Left lung (tissue), 10 donors: ENCODE data around the gene MSANTD1. TPM values are rescaled to one million over a fixed set of nuclear protein-coding genes. Genes with fewer than 3 reads are reported as not detected.
A peak's percentile ranks its signal among the peaks of the same experiment; 100 is the strongest.

Source experiments
- ATAC-seq: fragments of 200-7000 bp; cut with Tn5 transposase; one replicate; pipeline ENCODE4 v1.9.1; 2020; ENCODE audit warnings: moderate library complexity
- DNase-seq, 4 donors: peaks; one replicate each; pipeline ENCODE4 v3.0.0-alpha.2; 2013 to 2020
- H3K27ac ChIP-seq, 2 donors: fragments of 200-600 bp; sonication (generic) in 1 of 2; one replicate each; pipeline versions ENCODE4 v1.5.0 to v1.8.0; 2020 to 2021
- H3K27me3 ChIP-seq, 2 donors: fragments of 200-600 bp; sonication (generic) in 1 of 2; one replicate each; pipeline versions ENCODE4 v1.5.0 to v1.8.0; 2020 to 2021
- H3K36me3 ChIP-seq, 2 donors: fragments of 200-600 bp; sonication (generic) in 1 of 2; one replicate each; pipeline versions ENCODE4 v1.5.0 to v1.8.0; 2020 to 2021
- H3K4me1 ChIP-seq, 2 donors: fragments of 200-600 bp; one replicate each; pipeline ENCODE4 v1.8.0; 2021
- H3K4me3 ChIP-seq, 2 donors: fragments of 200-600 bp; sonication (generic) in 1 of 2; one replicate each; pipeline versions ENCODE4 v1.5.0 to v1.8.0; 2020 to 2021; ENCODE audit warnings: mild to moderate bottlenecking in 1 of 2
- H3K9me3 ChIP-seq, 2 donors: fragments of 200-600 bp; sonication (generic) in 1 of 2; one replicate each; pipeline versions ENCODE4 v1.5.0 to v1.8.0; 2020 to 2021
- intact Hi-C, 2 donors: fragments of 100-400 bp; cut with DNase I; formaldehyde crosslinking; loops; one replicate each; pipeline versions ENCODE4 v1.11.2 to v1.14.2; 2022
- polyA plus RNA-seq, 6 donors: library from polyadenylated mRNA; unstranded; fragments of 120-200 nt; gene quantifications; one replicate each; pipeline ENCODE4 v1.2.1, GENCODE V29; 2013; ENCODE audit not compliant: insufficient read length in 6 of 6
- total RNA-seq, 2 donors: library from RNA; stranded (reverse); fragmentation: NEBNext Ultra II Directional; extraction: Animal tissue kit (Norgen Biotek cat#: 25700); gene quantifications; one replicate each; pipeline ENCODE4 v1.2.1, GENCODE V29; 2021
- TF ChIP-seq, protein P1 (sequence below), 2 donors: fragments of 200-600 bp; sonication (generic) in 1 of 2; IDR thresholded peaks; one replicate each; pipeline versions ENCODE4 v1.5.0 to v1.8.0; 2021; ENCODE audit warnings: antibody characterized with exemption in 2 of 2
- donor health status: DM: no; HTN: yes; CAD: no.
- donor health status: DM: no; HTN: no; CAD: no.

The MSANTD1 gene
- total and polyA plus RNA-seq, 8 donors: 0.54 to 1.4 (median 1.0) TPM

DNA sequence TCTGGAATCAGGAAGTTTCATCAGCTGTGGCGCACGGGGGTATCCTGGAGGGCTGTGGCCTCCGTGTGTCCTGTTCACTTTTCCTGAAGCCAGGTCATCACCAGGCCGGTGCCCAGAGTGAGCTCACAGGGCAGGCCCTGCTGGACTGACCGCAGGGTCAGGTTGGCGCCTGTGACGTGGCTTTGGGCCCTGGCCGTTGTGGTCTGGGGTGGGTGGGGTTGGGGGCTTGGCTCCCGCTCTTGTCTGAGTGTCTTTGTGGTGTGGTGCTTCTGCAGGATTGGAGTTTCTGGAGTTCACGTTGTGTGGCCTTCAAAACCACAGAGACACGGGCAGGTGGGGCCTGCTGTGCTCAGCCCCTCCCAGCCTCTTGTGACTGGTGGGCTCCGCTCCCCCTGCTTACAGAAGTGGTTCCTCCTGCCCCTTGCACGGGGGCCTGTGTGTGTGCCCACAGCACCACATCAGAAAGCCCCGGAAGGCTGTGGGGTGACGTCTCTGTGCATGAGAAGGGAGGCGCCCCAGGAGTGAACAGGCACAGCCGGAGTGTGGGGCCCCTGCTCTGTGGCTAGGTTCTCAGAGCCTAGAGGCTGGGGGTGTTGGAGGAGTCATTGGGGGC, 53.3 kb downstream of the MSANTD1 start:
- peaks cover 28 to 68% of the 10 kb centered on the region in 2 donors for H3K4me1 ChIP-seq
- no peak overlapping the region for H3K4me3 ChIP-seq
- intact Hi-C loops: no loop called here
- peak in 1 of 4 donors; percentile 61 for DNase-seq
- no peaks in the 10 kb centered on the region for H3K9me3 ChIP-seq
- ATAC-seq: no peak
- H3K27me3 ChIP-seq: peaks cover 0 to 9% of the 10 kb centered on the region in 2 donors
- no peaks in the 10 kb centered on the region for H3K36me3 ChIP-seq
- TF ChIP-seq, protein P1, sequence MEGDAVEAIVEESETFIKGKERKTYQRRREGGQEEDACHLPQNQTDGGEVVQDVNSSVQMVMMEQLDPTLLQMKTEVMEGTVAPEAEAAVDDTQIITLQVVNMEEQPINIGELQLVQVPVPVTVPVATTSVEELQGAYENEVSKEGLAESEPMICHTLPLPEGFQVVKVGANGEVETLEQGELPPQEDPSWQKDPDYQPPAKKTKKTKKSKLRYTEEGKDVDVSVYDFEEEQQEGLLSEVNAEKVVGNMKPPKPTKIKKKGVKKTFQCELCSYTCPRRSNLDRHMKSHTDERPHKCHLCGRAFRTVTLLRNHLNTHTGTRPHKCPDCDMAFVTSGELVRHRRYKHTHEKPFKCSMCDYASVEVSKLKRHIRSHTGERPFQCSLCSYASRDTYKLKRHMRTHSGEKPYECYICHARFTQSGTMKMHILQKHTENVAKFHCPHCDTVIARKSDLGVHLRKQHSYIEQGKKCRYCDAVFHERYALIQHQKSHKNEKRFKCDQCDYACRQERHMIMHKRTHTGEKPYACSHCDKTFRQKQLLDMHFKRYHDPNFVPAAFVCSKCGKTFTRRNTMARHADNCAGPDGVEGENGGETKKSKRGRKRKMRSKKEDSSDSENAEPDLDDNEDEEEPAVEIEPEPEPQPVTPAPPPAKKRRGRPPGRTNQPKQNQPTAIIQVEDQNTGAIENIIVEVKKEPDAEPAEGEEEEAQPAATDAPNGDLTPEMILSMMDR (IDR thresholded peaks at IDR 0.05): no peak
- no peak overlapping the region for H3K27ac ChIP-seq

- Histone ChIP-seq H3K27me3 (peaks cover 0 to 9% of the 10 kb centered on the region in 2 donors), H3K4me3 (no peak overlapping the region), H3K9me3 (no peaks in the 10 kb centered on the region), H3K27ac (no peak overlapping the region), H3K4me1 (peaks cover 28 to 74% of the 10 kb centered on the region in 2 donors), H3K36me3 (no peaks in the 10 kb centered on the region)
- DNase-seq (peak in 1 of 4 donors; percentile 61), ATAC-seq (no peak)
- TF ChIP-seq, protein P1 (IDR thresholded peaks at IDR 0.05): no peak
- intact Hi-C loops: no loop called here
Observed at GRCh38 chr4:3302786-3303564, 54.0 kb downstream of the MSANTD1 start.

DNA sequence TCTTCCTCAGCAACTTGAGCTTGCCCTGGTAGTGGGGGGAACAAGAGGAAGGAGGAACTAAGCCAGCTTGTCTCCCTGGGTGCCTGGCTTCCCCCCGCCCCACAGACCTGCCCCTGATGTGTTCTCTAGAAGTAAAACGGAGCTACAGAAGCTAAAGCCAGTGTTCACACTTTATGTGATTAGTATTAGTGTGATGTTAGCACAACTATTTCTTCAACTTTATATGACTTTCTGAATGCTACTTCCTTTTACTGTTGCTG, 54.5 kb downstream of the MSANTD1 start:
- H3K36me3 ChIP-seq: no peaks in the 10 kb centered on the region
- no peak for ATAC-seq
- peaks cover 28 to 74% of the 10 kb centered on the region in 2 donors for H3K4me1 ChIP-seq
- peak in 1 of 4 donors; percentile 16 for DNase-seq
- TF ChIP-seq, protein P1 (IDR thresholded peaks at IDR 0.05): no peak
- H3K27me3 ChIP-seq: peaks cover 0 to 9% of the 10 kb centered on the region in 2 donors
- intact Hi-C loops: no loop called here
- H3K27ac ChIP-seq: no peak overlapping the region
- H3K4me3 ChIP-seq: no peak overlapping the region
- H3K9me3 ChIP-seq: no peaks in the 10 kb centered on the region

DNA sequence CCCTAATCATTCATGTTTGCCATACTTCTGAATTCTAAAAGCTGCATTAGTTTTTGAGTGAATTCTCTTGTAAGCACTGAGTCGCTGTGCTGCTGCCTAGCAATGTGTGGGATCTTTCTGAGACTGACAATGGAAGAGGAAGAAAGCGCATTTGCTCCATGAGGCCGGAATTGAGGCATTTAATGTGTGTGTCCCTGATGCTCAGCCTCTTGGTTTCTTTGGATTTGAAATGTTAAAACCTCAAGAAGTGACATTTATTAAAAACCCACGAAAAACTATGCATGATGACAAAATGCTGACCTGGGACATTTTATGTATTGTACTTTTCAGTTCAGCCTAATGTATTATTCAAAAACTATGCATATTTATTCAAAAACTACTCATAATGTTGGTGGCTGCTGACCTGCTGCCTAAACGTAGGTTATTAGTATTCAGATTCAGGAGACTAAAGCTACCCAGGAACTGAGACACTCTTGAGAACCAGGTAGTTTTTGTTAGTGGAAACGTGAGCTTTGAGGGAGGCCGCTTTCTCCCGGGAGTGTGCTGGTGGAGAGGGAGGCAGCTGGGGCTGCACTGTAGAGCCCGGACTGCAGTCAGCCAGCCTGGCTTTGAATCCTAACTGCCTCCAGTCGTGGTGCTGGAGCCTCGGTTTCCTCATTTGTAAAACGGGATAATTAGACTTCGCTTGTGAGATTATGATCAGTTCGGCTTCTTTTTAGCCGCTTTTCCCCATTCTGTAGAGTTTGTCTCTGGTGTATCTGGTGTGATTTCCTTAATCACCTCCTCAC, 55.2 kb downstream of the MSANTD1 start:
- Histone ChIP-seq H3K27me3 (peaks cover 0 to 9% of the 10 kb centered on the region in 2 donors), H3K36me3 (no peaks in the 10 kb centered on the region), H3K27ac (peak overlapping the region in 1 of 2 donors; percentile 18), H3K9me3 (no peaks in the 10 kb centered on the region), H3K4me3 (no peak overlapping the region), H3K4me1 (peaks cover 27 to 77% of the 10 kb centered on the region in 2 donors)
- TF ChIP-seq, protein P1 (IDR thresholded peaks at IDR 0.05): no peak
- intact Hi-C loops: no loop called here
- DNase-seq (peak in 1 of 4 donors; percentile 25), ATAC-seq (no peak)
